GM12878 (cell line): ENCODE measurements around the gene CNTRL. TPM values are rescaled to one million over a fixed set of nuclear protein-coding genes. Genes with fewer than 3 reads are reported as not detected.

Experiments
- ATAC-seq: fragments of 200-7000 bp; cut with Tn5 transposase; 3 replicates; pipeline ENCODE4 v1.9.1; 2020; ENCODE audit warnings: mild to moderate bottlenecking, moderate library complexity
- BruUV-seq: library from RNA; stranded (reverse); fragments of 400-500 nt; replicated peaks from 2 replicates; lab custom pipeline; 2021; lab: Mats Ljungman, UMichigan
- CTCF ChIA-PET: fragments of 300-600 bp; sonication (Branson Sonifier 250); formaldehyde crosslinking; extraction: SDS; loops from one replicate; lab custom pipeline; 2021; ENCODE audit warnings: inconsistent platforms; lab: Yijun Ruan, JAX
- POLR2A ChIA-PET: fragments of 350-600 bp; formaldehyde crosslinking; extraction: SDS; loops from one replicate; lab custom pipeline; 2021; ENCODE audit warnings: inconsistent platforms; lab: Charles Lee
- RAD21 ChIA-PET: fragments of 300-600 bp; sonication (Branson Sonifier 250); formaldehyde crosslinking; loops from one replicate; lab custom pipeline; 2023; ENCODE audit warnings: antibody characterized with exemption; ENCODE audit not compliant: unreplicated experiment; lab: Charles Lee
- SMC1A ChIA-PET: fragments of 300-600 bp; sonication (Branson Sonifier 250); formaldehyde crosslinking; loops from one replicate; lab custom pipeline; 2023; ENCODE audit not compliant: unreplicated experiment, uncharacterized antibody; lab: Charles Lee
- DNase-seq: peaks from one replicate; pipeline ENCODE4 v3.0.0-alpha.2; 2011; ENCODE audit warnings: low read depth, low spot score
- FAIRE-seq: peaks from 3 replicates; lab custom pipeline; 2011; peaks lifted over from hg19 to GRCh38; lab: Jason Lieb, UNC
- H2AFZ ChIP-seq: 2 replicates; pipeline ENCODE4 v1.6.0; 2011; ENCODE audit warnings: low read depth, low read length, control low read depth; ENCODE audit not compliant: control insufficient read depth
- H3K27ac ChIP-seq: 2 replicates; pipeline ENCODE4 v1.5.1; 2011; ENCODE audit warnings: control low read depth; ENCODE audit not compliant: control insufficient read depth, insufficient read depth
- H3K27me3 ChIP-seq, 2 experiments: replicated peaks in 1 of 2; 2 replicates each; pipeline versions ENCODE4 v1.6.0 to v1.6.1; 2011; ENCODE audit warnings: low read length in 1 of 2; ENCODE audit not compliant: control insufficient read depth in 2 of 2, insufficient read depth in 2 of 2
- H3K36me3 ChIP-seq, 2 experiments: 2 replicates each; pipeline ENCODE4 v1.5.1; 2011; ENCODE audit warnings: low read length in 1 of 2; ENCODE audit not compliant: control insufficient read depth in 2 of 2, insufficient read depth in 2 of 2
- H3K4me1 ChIP-seq: 2 replicates; pipeline ENCODE4 v1.6.1; 2011; ENCODE audit warnings: mild to moderate bottlenecking, low read length, moderate library complexity, mixed read lengths; ENCODE audit not compliant: control insufficient read depth, insufficient read depth
- H3K4me2 ChIP-seq: 2 replicates; pipeline ENCODE4 v1.6.0; 2011; ENCODE audit warnings: control low read depth; ENCODE audit not compliant: control insufficient read depth, insufficient read depth
- H3K4me3 ChIP-seq: fragments of 200-600 bp; sonication (generic); 2 replicates; pipeline ENCODE4 v1.5.1; 2016
- H3K79me2 ChIP-seq: 2 replicates; pipeline ENCODE4 v1.6.0; 2011; ENCODE audit warnings: low read length; ENCODE audit not compliant: control insufficient read depth, insufficient read depth
- H3K9ac ChIP-seq: 2 replicates; pipeline ENCODE4 v1.8.0; 2011; ENCODE audit warnings: low read length, control low read depth, mixed read lengths; ENCODE audit not compliant: control insufficient read depth, insufficient read depth
- H3K9me3 ChIP-seq: replicated peaks from 3 replicates; pipeline ENCODE4 v1.5.1; 2011; ENCODE audit warnings: mild to moderate bottlenecking, low read length; ENCODE audit not compliant: control insufficient read depth, insufficient read depth
- H4K20me1 ChIP-seq: 2 replicates; pipeline ENCODE4 v1.6.0; 2011; ENCODE audit not compliant: control insufficient read depth, insufficient read depth
- ASH2L ChIP-seq: fragments of 300-600, 200-600 bp; sonication (generic); IDR thresholded peaks from 2 replicates; pipeline ENCODE4 v1.6.1; 2017; ENCODE audit warnings: low read depth, mild to moderate bottlenecking, borderline replicate concordance
- ESRRA ChIP-seq: IDR thresholded peaks from 2 replicates; pipeline ENCODE4 v1.6.1; 2012; ENCODE audit warnings: mild to moderate bottlenecking, low read length, improper control_type of control experiment
- ETV6 ChIP-seq, 2 experiments: fragments of 450-650 bp in 1 of 2; IDR thresholded peaks in 1 of 2; conservative IDR thresholded peaks in 1 of 2; 2 replicates each; pipeline ENCODE4 v1.6.1; 2014; ENCODE audit warnings: antibody characterized with exemption in 1 of 2, borderline replicate concordance in 1 of 2, low read depth in 1 of 2, mild to moderate bottlenecking in 1 of 2, moderate library complexity in 1 of 2
- WGBS: methylation state at CpG from one replicate; pipeline ENCODE4 v1.1.6; 2016; ENCODE audit warnings: low lambda C conversion rate; ENCODE audit not compliant: insufficient replicate concordance, insufficient coverage; ENCODE audit errors: missing lambda C conversion rate; 5-methylcytosine and 5-hydroxymethylcytosine counted together
- in situ Hi-C: fragments of 300-500 bp; cut with MboI; formaldehyde crosslinking; loops from 9 replicates; pipeline ENCODE4 v1.14.3; 2018; ENCODE audit warnings: mixed read lengths
- intact Hi-C: fragments of 100-400 bp; cut with micrococcal nuclease; formaldehyde crosslinking; loops from one replicate; pipeline ENCODE4 v1.14.2; 2022; ENCODE audit not compliant: unreplicated experiment
- polyA plus RNA-seq, 11 experiments: library from polyadenylated mRNA; depleted of rRNA in 4 of 11; unstranded in 6 of 11; stranded (reverse) in 5 of 11; fragments of >200 nt; fragmentation: Nextera tagmentation in 4 of 11; fragmentation: Illumina TruSeq in 1 of 11; extraction: Ambion mirVana in 4 of 11; extraction: Trizol in 1 of 11; gene quantifications; 1 replicate in 1 of 11; 2 replicates in 10 of 11; pipeline versions ENCODE4 v1.2.1 to v1.2.3, GENCODE V29; 2011 to 2016; ENCODE audit warnings: inconsistent platforms in 2 of 11, missing spikeins in 2 of 11, low read depth in 1 of 11
- total RNA-seq, 4 experiments: library from RNA; depleted of rRNA in 3 of 4; stranded (reverse); fragments of >200 nt in 3 of 4; fragmentation: Illumina TruSeq in 1 of 4; extraction: Trizol in 1 of 4; gene quantifications; 2 replicates each; pipeline versions ENCODE4 v1.2.1 to v1.2.3, GENCODE V29; 2013 to 2021
- TF ChIP-seq, protein P1 (sequence below): IDR thresholded peaks from 2 replicates; pipeline ENCODE4 v1.6.1; 2011; ENCODE audit warnings: borderline replicate concordance, low read depth, mild to moderate bottlenecking, moderate library complexity, mixed read lengths, low read length; ENCODE audit not compliant: insufficient read depth; ENCODE audit errors: extremely low read length
- TF ChIP-seq, protein P2 (sequence below): fragments of 450-650 bp; IDR thresholded peaks from 2 replicates; pipeline ENCODE4 v1.6.1; 2017; ENCODE audit warnings: mild to moderate bottlenecking
- TF ChIP-seq, protein P3 (sequence below): fragments of 450-650 bp; IDR thresholded peaks from 2 replicates; pipeline ENCODE4 v1.6.1; 2018; ENCODE audit warnings: mild to moderate bottlenecking, low read depth, moderate library complexity; ENCODE audit not compliant: partially characterized antibody
- TF ChIP-seq, protein P4 (sequence below): fragments of 450-650 bp; IDR thresholded peaks from 2 replicates; pipeline ENCODE4 v1.6.1; 2016; ENCODE audit warnings: mild to moderate bottlenecking

Gene CNTRL
- total and polyA plus RNA-seq, 10 of the 15 experiments (the other 5 are each of a cell fraction or from before 2014, with no cell fraction given) = 20.0 to 65.4 (median 38.8) TPM

- TF ChIP-seq, protein P1, sequence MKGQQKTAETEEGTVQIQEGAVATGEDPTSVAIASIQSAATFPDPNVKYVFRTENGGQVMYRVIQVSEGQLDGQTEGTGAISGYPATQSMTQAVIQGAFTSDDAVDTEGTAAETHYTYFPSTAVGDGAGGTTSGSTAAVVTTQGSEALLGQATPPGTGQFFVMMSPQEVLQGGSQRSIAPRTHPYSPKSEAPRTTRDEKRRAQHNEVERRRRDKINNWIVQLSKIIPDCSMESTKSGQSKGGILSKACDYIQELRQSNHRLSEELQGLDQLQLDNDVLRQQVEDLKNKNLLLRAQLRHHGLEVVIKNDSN = no peak
Observed at GRCh38 chr9:121121582-121122087, 46.9 kb downstream of the CNTRL start (continued).

DNA sequence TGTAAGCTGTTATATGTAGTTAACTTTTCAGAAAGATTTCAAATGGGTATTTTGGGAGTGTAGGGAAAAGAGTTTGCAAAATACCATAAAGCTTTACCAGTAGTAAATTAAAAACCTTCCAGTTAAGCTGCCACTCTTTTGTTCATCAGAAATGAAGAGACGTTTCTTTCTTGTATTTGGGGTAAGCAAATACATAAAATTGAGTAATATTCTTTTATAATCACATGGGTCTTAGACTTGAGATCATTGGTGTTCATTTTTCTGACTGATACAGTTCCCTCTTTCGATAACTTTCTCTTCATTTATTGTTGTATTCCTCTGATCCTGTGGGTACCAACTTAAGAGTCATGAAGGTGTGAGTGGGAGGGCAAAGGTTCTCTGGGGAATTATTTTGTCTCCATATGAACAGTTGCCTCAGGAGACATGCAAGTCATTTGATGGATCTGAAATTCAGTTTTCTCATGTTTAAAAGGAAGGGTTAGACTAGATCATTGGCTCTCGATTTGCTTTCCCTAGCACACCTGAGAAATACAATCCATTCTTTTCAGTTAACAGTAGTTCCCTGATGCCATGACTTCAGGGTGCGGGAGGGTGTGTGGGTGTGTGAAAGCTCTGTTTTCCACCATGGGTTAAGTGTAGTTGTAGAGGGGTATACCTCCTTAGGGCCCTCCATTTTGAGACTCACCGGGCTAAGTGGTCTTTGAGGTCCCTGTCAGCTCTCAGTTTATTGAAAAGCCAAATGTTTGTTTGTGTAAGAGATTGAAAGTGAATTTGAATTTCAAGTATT is 47.7 kb downstream of the CNTRL start:
- peak; percentile 40 for DNase-seq
- TF ChIP-seq ASH2L (no peak), ETV6 (conservative IDR thresholded peaks at IDR 0.05 in 1 of 2, IDR thresholded peaks at IDR 0.05 in 1 of 2; ENCODE audit: borderline replicate concordance in 1 of 2, low read depth in 1 of 2) (no peak), ESRRA (no peak)
- TF ChIP-seq, protein P2, sequence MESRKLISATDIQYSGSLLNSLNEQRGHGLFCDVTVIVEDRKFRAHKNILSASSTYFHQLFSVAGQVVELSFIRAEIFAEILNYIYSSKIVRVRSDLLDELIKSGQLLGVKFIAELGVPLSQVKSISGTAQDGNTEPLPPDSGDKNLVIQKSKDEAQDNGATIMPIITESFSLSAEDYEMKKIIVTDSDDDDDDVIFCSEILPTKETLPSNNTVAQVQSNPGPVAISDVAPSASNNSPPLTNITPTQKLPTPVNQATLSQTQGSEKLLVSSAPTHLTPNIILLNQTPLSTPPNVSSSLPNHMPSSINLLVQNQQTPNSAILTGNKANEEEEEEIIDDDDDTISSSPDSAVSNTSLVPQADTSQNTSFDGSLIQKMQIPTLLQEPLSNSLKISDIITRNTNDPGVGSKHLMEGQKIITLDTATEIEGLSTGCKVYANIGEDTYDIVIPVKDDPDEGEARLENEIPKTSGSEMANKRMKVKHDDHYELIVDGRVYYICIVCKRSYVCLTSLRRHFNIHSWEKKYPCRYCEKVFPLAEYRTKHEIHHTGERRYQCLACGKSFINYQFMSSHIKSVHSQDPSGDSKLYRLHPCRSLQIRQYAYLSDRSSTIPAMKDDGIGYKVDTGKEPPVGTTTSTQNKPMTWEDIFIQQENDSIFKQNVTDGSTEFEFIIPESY = 0 out of 2 replicates have a peak, but pooled peaks have one; percentile 13
- TF ChIP-seq, protein P3, sequence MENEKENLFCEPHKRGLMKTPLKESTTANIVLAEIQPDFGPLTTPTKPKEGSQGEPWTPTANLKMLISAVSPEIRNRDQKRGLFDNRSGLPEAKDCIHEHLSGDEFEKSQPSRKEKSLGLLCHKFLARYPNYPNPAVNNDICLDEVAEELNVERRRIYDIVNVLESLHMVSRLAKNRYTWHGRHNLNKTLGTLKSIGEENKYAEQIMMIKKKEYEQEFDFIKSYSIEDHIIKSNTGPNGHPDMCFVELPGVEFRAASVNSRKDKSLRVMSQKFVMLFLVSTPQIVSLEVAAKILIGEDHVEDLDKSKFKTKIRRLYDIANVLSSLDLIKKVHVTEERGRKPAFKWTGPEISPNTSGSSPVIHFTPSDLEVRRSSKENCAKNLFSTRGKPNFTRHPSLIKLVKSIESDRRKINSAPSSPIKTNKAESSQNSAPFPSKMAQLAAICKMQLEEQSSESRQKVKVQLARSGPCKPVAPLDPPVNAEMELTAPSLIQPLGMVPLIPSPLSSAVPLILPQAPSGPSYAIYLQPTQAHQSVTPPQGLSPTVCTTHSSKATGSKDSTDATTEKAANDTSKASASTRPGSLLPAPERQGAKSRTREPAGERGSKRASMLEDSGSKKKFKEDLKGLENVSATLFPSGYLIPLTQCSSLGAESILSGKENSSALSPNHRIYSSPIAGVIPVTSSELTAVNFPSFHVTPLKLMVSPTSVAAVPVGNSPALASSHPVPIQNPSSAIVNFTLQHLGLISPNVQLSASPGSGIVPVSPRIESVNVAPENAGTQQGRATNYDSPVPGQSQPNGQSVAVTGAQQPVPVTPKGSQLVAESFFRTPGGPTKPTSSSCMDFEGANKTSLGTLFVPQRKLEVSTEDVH = no peak
- TF ChIP-seq, protein P4, sequence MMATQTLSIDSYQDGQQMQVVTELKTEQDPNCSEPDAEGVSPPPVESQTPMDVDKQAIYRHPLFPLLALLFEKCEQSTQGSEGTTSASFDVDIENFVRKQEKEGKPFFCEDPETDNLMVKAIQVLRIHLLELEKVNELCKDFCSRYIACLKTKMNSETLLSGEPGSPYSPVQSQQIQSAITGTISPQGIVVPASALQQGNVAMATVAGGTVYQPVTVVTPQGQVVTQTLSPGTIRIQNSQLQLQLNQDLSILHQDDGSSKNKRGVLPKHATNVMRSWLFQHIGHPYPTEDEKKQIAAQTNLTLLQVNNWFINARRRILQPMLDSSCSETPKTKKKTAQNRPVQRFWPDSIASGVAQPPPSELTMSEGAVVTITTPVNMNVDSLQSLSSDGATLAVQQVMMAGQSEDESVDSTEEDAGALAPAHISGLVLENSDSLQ = peak; percentile 29; the same call in 1 of the 2 replicates

More for the DNA sequence above, 47.7 kb downstream of the CNTRL start:
- peaks cover 7% of the 10 kb centered on the region; the same call in 1 of the 2 replicates for H3K4me1 ChIP-seq
- no TSS peak for BruUV-seq
- FAIRE-seq (peak; percentile 49), ATAC-seq (peak; percentile 30)
- H3K27me3 ChIP-seq = no peaks in the 10 kb centered on the region
- no peaks in the 10 kb centered on the region for H4K20me1 ChIP-seq
- H3K4me3 ChIP-seq = peak overlapping the region; percentile 59
- in situ Hi-C loops = no loop called here
- 48% methylated on average over 5 of the region's 5 CpGs for WGBS
- H2AFZ ChIP-seq = peak overlapping the region; percentile 77
- intact Hi-C loops = loop anchor here (5.0 kb wide), 3 partner anchors 35 to 70 kb away; partner anchors contain the start of gene CNTRL
- peak overlapping the region; percentile 80 for H3K27ac ChIP-seq
- ChIA-PET POLR2A (interaction anchor here (0.7 to 3.2 kb wide), 13 partner anchors 10 to 195 kb away, joined by 3 to 22 read pairs (median 4); partner anchors contain the start of genes RAB14 and TRAF1), SMC1A (interaction anchor here (0.7 to 4.2 kb wide), 22 partner anchors 9 to 264 kb away, joined by 3 to 66 read pairs (median 5); partner anchors contain the start of genes CNTRL and RAB14), CTCF (interaction anchor here (0.6 to 3.4 kb wide), 15 partner anchors 10 to 254 kb away, joined by 3 to 12 read pairs (median 5); no protein-coding TSS in a partner anchor), RAD21 (interaction anchor here (1.2 to 3.4 kb wide), 13 partner anchors 11 to 137 kb away, joined by 3 to 18 read pairs (median 8); no protein-coding TSS in a partner anchor)
- H3K79me2 ChIP-seq = peaks cover 9% of the 10 kb centered on the region
- H3K9ac ChIP-seq = peak overlapping the region; percentile 76
- H3K4me2 ChIP-seq = peak overlapping the region; percentile 73
- H3K9me3 ChIP-seq = peaks cover 3% of the 10 kb centered on the region; the same call in 1 of the 3 replicates
- H3K36me3 ChIP-seq = peaks cover 2 to 17% of the 10 kb centered on the region in 2 experiments
